ENCODE data around the gene MND1. TPM values are rescaled to one million over a fixed set of nuclear protein-coding genes. Genes with fewer than 3 reads are reported as not detected.
A peak's percentile ranks its signal among the peaks of the same experiment; 100 is the strongest.
"Not testable (repeated sequence)": the region's sequence is repeated elsewhere in the genome, so short reads cannot be mapped to it uniquely, and the experiment has no call there.

MND1 gene
- polyA plus RNA-seq, 3 donors: 12.9 to 16.7 (median 16.6) TPM

- no peak for DNase-seq
Observed at GRCh38 chr4:153394945-153395344, 50.5 kb downstream of the MND1 start.

DNA sequence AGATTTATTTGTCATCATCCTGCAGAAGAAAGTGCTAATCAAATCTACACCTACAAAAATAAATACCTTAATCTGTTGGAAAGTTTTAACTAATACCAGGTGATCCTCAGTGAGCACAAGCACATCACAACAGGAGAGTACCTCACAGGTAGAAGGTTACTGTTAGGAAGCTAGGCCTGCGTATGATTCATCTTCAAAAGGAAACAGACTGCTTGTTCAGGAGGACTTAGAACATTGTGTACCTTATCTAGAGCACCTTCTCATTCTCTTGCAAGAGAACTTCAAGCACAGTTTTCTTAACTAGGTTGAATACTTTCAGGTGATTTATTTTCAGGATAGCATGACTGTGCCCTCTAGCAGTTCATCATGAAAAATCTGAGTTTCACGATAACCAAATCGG, 54.2 kb downstream of the MND1 start:
- DNase-seq: no peak

GRCh38 chr4:153399358-153399757, 54.9 kb downstream of the MND1 start:
- no peak for DNase-seq

- DNase-seq: no peak
Observed at GRCh38 chr4:153401501-153401900, 57.0 kb downstream of the MND1 start.

DNA sequence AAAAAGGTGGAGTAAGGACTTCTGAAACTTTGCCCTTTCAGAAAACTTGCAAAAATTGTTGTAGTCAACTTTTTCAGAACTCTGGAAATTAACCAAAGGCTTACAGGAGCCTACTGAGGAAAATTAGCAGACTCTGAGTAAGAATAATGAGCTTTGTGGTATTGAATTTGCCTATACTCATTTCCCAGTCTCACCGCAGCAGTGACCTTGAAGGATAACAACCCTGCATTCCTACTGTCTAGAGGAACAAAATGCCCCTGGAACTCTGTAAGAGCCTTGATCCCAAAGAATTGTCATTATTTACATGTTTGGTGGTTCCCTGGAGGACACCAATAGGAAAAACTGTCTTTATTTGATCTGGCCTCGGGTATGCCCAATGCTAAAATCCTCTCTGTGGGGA, 57.9 kb downstream of the MND1 start:
- no peak for DNase-seq

DNA sequence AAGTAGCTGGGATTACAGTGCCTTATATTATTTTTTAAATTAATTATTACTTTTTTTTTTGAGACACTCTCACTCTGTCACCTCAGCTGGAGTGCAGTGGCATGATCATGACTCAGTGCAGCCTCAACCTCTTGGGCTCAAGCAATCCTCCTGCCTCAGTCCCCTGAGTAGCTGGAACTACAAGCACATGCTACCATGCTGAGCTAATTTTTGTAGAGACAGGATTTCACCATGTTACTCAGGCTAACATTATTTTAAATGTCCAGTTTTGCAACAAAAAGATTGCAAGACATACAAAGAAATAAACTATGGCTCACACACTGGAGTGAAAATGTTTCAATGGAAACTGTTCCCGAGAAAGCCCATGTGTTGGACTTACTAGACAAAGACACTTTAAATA, 59.2 kb downstream of the MND1 start:
- DNase-seq: no peak

GRCh38 chr4:153407906-153408305, 63.4 kb downstream of the MND1 start:
- no peak for DNase-seq

GRCh38 chr4:153408932-153409331, 64.4 kb downstream of the MND1 start:
- no peak for DNase-seq

GRCh38 chr4:153409412-153409811, 64.9 kb downstream of the MND1 start:
- no peak for DNase-seq

GRCh38 chr4:153409924-153410501, 65.5 kb downstream of the MND1 start:
- DNase-seq: no peak

GRCh38 chr4:153413842-153414241, 69.4 kb downstream of the MND1 start:
- DNase-seq: no peak

- not testable (repeated sequence) for DNase-seq
Observed at GRCh38 chr4:153416456-153416855, 72.0 kb downstream of the MND1 start.

- no peak for DNase-seq
Observed at GRCh38 chr4:153418121-153418520, 73.6 kb downstream of the MND1 start.

GRCh38 chr4:153418558-153418957, 74.1 kb downstream of the MND1 start:
- DNase-seq: peak; percentile 40

DNA sequence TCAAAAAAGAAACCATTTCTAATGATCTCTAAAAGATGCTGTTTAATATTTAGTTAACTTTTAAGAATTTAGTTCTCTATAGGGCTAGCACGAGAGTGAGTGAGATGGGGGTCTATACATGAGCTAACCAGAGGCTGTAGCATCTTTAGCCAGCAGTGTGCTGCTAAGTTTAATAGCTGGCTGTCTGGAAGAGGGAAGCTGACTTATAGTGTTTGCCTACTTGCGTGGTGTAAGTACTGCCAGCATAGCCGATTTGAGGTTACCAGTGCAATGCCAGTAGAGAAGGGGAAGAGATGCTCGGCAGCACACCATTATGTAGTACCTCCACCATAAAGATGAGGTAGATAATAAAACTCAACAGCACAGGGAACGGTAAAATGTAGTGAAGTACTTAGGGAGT, 74.5 kb downstream of the MND1 start:
- no peak for DNase-seq

DNA sequence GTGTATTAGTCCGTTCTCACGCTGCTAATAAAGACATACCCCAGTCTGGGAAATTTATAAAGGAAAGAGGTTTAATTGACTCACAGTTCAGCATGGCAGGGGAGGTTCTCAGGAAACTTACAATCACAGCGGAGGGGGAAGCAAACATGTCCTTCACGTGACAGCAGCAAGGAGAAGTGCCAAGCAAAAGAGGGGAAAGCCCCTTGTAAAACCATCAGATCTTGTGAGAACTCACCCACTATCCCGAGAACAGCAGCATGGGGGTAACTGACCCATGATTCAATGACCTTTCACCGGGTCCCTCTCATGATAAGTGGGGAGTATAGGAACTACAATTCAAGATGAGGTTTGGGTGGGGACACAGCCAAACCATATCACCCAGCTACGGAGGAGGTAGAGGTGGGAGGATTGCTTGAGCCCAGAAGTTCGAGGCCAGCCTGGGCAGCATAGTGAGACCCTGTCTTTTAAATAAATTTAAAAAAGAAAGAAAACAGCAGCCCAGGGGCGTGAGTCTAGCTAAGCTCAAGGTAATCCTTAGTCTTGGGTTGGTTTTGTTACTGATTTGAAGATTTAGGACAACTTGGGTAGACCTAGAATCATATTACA, 75.3 kb downstream of the MND1 start:
- no peak for DNase-seq

DNA sequence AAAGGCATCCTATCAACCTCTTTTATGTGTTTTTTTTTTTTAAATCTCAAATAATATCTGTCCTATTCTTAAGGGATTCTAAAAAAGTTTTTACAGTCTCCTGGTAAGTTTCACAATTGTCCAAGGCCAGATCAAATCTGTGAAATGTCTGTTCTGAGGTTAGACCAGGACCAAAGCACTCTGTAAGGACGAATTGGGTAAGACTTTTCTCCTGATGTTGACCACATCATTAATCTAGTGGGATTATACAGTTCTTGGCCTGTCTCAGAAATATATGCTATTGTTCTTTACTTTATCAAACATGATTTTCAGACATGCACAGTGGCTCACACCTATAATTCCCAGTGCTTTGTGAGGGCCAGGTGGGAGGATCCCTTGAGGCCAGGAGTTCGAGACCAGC, 75.9 kb downstream of the MND1 start:
- no peak for DNase-seq

DNA sequence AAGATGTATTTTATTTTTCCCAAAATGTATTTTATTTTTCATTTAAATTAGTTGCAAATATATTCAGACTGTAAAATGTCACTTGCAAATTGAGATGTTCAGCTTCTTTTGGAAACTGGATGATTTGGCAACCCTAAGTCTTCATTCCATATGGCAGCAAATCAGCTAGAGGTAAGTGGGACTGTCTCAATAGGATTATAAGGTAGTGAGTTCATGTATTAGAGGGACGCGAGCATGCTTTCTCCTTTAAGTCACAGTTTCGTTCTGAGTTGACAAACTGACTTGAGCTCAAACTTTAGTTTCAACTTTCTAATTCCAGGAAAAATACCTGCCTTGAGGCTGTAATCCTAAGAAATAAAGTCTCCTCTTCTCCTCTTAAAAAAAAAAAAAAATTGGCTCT, 77.5 kb downstream of the MND1 start:
- DNase-seq: no peak

DNA sequence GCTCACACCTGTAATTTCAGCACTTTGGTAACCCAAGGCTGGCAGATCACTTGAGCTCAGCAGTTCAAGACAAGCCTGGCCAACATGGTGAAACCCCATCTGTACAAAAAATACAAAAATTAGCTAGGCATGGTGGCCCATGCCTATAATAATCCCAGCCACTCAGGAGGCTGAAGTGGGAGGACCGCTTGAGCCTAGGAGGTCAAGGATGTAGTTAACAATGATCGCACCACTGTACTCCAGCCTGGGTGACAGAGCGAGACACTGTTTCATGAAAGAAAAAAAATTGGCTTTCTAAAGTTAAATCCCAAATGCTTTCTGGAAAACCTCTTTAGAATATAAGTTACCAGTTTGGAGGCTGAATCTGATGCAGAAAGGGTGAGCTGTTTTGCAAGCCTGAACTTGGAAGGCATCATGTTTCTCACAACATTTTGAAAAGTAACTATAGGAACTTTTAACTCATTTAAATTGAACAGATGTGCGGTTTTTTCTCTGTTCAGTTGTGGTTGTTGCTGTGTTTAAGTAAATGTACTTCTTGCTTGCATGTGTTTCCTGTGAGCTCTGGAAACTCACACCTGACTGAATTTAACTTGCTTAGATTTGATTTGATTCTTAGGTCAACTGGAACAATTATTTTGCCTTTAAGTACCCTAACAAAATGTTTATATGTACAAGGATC, 81.9 kb downstream of the MND1 start:
- no peak for DNase-seq

GRCh38 chr4:153427363-153428071, 83.0 kb downstream of the MND1 start:
- DNase-seq: no peak

GRCh38 chr4:153428941-153429475, 84.5 kb downstream of the MND1 start:
- DNase-seq: peak; percentile 74

- DNase-seq: no peak
Observed at GRCh38 chr4:153432965-153433753, 88.7 kb downstream of the MND1 start.
